NT2/D1 (cell line): Measurements from ENCODE around the gene CYP2B6.

Source experiments
- SUZ12 ChIP-seq: IDR thresholded peaks from 2 replicates; pipeline ENCODE4 v1.6.1; 2011; ENCODE audit not compliant: insufficient read length, insufficient read depth; ENCODE audit errors: extremely low read depth
- YY1 ChIP-seq: IDR thresholded peaks from 2 replicates; pipeline ENCODE4 v1.6.1; 2011; ENCODE audit not compliant: insufficient read length, insufficient read depth
- ZNF274 ChIP-seq: IDR thresholded peaks from 2 replicates; pipeline ENCODE4 v1.6.1; 2011; ENCODE audit warnings: mild to moderate bottlenecking, low read depth, low read length

- TF ChIP-seq SUZ12 (no peak), ZNF274 (no peak), YY1 (no peak)
Observed at GRCh38 chr19:41013359-41013758, 22.3 kb downstream of the CYP2B6 start.
